Adrenal gland (tissue), 5 donors: ENCODE results near the gene RAB33B.
"Not testable (repeated sequence)": the region's sequence is repeated elsewhere in the genome, so short reads cannot be mapped to it uniquely, and the experiment has no call there.

Experiments
- CTCF ChIP-seq, 6 experiments: fragments of 450-650 bp in 4 of 6; fragments of 200-600 bp in 2 of 6; sonication (generic) in 1 of 6; IDR thresholded peaks; 1 replicate in 5 of 6; 2 replicates in 1 of 6; pipeline versions ENCODE4 v1.5.1 to v1.8.0; 2016 to 2021; ENCODE audit warnings: antibody characterized with exemption in 6 of 6, mild to moderate bottlenecking in 2 of 6, moderate library complexity in 1 of 6
- POLR2A ChIP-seq, 2 donors: fragments of 450-650 bp; IDR thresholded peaks; one replicate each; pipeline ENCODE4 v1.6.1; 2017; ENCODE audit warnings: antibody characterized with exemption in 2 of 2, mild to moderate bottlenecking in 2 of 2, moderate library complexity in 1 of 2
- donor health status: DM: no; HTN: no; CAD: no.

GRCh38 chr4:139414671-139415210 lies 39.2 kb upstream of the RAB33B start:
- TF ChIP-seq CTCF (IDR thresholded peaks at IDR 0.05), result peak in 1 of 6 experiments; percentile 5
- TF ChIP-seq POLR2A (IDR thresholded peaks at IDR 0.05), result not testable (repeated sequence)
